ENCODE data around the gene CDC6. TPM values are rescaled to one million over a fixed set of nuclear protein-coding genes. Genes with fewer than 3 reads are reported as not detected.

The CDC6 gene, protein sequence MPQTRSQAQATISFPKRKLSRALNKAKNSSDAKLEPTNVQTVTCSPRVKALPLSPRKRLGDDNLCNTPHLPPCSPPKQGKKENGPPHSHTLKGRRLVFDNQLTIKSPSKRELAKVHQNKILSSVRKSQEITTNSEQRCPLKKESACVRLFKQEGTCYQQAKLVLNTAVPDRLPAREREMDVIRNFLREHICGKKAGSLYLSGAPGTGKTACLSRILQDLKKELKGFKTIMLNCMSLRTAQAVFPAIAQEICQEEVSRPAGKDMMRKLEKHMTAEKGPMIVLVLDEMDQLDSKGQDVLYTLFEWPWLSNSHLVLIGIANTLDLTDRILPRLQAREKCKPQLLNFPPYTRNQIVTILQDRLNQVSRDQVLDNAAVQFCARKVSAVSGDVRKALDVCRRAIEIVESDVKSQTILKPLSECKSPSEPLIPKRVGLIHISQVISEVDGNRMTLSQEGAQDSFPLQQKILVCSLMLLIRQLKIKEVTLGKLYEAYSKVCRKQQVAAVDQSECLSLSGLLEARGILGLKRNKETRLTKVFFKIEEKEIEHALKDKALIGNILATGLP
- polyA plus RNA-seq (ENCODE audit: insufficient read length), result 32.9 TPM
- long read RNA-seq, donor 1, full-length matches to known transcripts, result 7 of 7 reads
- long read RNA-seq, donor 1, partial matches to known transcripts, result 0 of 7 reads
- long read RNA-seq, donor 1, other reads (novel, unspliced or antisense), result 0 of 7 reads
- long read RNA-seq, donor 2, full-length matches to known transcripts, result 5 of 5 reads
- long read RNA-seq, donor 2, partial matches to known transcripts, result 0 of 5 reads
- long read RNA-seq, donor 2, other reads (novel, unspliced or antisense), result 0 of 5 reads
- long read RNA-seq, donor 3, full-length matches to known transcripts, result 1 of 1 reads
- long read RNA-seq, donor 3, partial matches to known transcripts, result 0 of 1 reads
- long read RNA-seq, donor 3, other reads (novel, unspliced or antisense), result 0 of 1 reads
- long read RNA-seq, donor 4, result 0 reads
- long read RNA-seq, donor 5, full-length matches to known transcripts, result 9 of 9 reads
- long read RNA-seq, donor 5, partial matches to known transcripts, result 0 of 9 reads
- long read RNA-seq, donor 5, other reads (novel, unspliced or antisense), result 0 of 9 reads
- long read RNA-seq, donor 6, full-length matches to known transcripts, result 9 of 9 reads
- long read RNA-seq, donor 6, partial matches to known transcripts, result 0 of 9 reads
- long read RNA-seq, donor 6, other reads (novel, unspliced or antisense), result 0 of 9 reads
- long read RNA-seq, donor 7, full-length matches to known transcripts, result 5 of 5 reads
- long read RNA-seq, donor 7, partial matches to known transcripts, result 0 of 5 reads
- long read RNA-seq, donor 7, other reads (novel, unspliced or antisense), result 0 of 5 reads
- long read RNA-seq, donor 8, full-length matches to known transcripts, result 1 of 1 reads
- long read RNA-seq, donor 8, partial matches to known transcripts, result 0 of 1 reads
- long read RNA-seq, donor 8, other reads (novel, unspliced or antisense), result 0 of 1 reads

DNA sequence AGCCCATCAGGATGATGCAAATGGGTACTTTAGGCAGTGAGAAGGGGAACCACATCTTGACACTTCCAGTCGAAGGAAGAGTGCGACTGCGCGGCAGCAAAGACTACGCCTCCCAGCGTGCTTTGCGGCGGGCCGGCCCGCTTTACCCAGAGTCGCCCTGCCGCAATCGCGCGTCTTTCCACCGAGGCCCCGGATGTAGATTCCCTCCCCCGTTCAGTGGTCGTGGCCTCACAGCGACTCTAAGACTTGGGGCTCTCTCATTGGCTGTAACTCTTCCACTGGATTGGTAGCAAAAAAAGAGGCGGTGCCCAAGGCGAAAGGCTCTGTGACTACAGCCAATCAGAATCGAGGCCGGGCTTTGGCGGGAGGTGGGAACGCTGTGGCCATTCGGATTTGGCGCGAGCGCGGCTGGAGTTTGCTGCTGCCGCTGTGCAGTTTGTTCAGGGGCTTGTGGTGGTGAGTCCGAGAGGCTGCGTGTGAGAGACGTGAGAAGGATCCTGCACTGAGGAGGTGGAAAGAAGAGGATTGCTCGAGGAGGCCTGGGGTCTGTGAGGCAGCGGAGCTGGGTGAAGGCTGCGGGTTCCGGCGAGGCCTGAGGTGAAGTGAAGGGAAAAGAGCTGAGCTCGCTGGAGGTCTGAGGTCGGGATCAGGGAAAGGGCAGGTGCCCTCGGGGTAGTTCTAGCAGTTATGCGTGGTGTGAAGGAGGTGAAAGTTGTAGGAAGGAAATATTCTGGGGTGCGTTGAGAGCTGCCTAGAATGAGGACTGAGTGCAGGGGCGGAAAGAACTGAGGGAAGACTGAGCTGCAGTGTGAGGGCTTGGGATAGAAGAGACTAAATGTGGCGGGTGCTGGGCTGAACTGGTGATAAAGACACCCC is at the start of gene CDC6:
CDC6 (plus strand) TSS at position 386 of the 876 bp plus-strand sequence. CDS start 1,542 bp downstream, outside the sequence.
- peak; percentile 99 for DNase-seq

DNA sequence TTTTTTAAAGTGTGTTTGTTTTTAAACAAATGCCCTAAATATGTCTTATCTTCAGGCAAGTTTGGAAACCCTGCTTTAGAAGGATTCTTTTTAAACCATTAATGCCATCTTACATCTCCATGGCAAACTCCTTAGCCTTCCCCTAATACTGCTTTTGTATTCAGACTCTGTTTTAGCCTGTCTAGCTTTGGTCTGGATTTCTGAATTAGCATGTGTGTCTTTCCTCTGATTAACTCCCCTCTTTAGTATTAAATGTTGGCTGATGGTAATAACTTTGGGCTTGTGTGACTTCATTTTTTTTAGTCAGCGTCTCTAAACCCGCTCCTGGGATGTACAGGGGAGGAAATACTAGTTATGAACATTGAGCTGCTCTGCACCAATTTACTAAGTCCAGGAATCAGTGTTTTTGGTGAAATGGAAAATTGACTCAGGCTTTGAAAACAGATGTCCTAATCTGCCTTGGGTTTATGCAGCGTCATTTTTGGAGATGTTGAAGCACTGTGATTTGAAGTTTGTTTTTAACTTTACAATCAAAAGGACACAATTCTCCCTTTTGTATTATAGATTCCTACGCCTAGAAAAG is 46.3 kb upstream of the CDC6 start:
- no peak for DNase-seq

DNA sequence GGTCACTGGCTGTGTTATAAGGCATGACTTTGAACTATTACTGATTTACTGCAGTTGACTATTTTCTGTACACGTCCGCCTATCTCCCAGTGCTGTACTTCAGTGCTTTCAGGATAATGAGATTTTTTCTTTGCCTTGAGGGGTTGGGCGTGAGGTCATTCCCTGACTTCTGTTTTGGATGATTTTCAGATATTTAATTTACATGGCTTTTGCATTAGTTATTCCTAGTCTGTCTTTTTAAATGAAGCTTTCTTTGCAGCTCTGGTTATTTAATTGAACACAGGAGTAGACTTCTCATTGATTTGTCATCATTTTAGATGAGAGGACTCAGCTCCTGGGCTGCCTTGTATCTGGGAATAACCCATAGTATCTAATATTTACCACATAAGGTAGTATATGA is 44.9 kb upstream of the CDC6 start:
- DNase-seq, result no peak

DNA sequence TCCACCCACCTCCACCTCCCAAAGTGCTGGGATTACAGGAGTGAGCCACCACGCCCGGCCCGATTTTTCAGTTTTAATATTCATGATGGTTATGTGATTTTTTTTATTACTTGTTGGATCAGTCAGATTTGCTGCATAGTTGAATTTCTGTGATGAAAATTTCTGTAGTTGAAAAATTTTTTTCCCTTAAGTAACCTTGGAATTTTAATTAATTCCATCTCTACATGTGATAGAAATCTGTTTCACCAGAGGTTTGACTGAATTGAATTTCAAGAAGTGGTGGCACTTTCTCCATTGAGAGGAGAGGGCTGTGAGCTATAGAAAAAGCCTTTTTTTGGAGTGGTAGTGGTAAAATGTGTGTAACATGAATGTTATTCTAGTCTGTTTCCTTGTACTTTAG is 43.9 kb upstream of the CDC6 start:
- DNase-seq, result no peak

DNA sequence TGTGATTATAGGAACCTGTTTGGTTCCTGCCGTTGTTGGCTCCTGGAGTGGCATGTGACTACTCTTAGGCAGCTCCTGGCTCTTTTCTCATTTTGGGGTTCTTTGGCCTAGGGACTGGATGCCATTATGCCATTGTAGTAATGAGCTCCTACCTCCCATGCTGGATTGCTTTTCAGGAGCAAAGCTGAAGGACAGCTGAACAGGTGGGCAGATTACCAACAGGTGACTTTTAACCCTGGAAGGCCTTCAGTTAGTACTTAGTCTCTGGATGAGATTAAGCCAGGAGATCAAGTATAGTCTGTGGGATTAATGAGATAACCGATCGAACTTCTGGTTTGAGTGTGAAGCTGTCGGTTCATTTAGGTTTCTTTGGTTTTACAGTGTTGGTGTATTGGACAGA is 43.4 kb upstream of the CDC6 start:
- DNase-seq, result no peak

DNA sequence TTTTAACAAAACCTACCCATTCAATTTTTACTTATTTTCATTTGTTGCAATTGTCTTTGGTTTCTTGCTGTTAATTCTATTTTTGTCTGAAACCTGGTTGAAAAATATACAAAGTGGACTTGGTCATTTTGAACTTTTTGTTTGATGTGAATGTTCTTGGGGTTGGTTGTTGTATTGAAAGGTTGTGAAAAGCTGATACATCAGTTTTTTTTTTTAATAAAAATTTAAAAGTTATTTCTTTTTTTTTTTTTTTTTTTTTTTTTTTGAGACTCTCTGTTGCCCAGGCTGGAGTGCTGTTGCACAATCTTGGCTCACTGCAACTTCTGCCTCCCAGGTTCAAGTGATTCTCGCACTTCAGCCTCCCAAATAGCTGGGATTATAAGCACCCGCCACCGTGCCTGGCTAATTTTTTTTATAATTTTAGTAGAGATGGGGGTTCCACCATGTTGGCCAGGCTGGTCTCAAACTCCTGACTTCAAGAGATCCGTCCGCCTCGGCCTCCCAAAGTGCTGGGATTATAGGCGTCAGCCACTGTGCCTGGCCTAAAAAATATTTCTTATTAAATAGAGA is 39.7 kb upstream of the CDC6 start:
- DNase-seq, result no peak

DNA sequence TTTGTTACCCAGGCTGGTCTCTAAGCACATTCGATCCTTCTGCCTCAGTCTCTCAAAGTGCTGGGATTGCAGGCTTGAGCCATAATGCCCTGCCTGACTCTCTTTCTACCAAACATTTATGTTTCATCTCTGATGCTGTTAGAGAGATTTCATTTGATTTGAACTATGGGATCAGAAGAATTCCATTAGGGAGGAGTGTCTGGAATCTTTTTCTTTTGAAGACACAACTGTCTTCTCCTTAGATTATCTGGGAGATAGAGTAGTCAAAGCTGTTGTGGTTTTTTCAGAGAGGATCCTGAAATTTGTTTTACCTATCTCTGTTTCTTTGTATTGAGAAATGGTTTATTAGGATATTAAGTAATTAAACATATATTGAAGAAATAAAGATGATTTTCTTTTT is 39.2 kb upstream of the CDC6 start:
- no peak for DNase-seq

DNA sequence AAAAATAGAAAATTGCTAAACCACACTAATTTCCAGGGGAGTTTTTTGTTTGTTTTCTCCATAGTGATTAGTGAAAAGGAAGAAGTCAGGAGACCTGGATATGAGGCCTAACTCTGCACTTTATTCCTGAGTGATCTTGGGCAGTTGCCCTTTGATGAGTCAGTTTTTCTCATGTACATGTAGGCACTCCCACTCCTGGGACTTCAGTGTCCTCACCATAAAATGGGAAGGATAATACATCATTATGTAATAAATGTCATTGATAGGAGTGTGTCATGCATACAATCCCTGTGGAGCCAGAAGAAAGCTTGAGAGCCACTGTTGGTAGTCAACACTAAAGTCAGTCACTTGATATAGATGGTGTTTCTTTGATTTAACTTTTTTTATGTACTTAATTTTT is 36.1 kb upstream of the CDC6 start:
- DNase-seq, result no peak

DNA sequence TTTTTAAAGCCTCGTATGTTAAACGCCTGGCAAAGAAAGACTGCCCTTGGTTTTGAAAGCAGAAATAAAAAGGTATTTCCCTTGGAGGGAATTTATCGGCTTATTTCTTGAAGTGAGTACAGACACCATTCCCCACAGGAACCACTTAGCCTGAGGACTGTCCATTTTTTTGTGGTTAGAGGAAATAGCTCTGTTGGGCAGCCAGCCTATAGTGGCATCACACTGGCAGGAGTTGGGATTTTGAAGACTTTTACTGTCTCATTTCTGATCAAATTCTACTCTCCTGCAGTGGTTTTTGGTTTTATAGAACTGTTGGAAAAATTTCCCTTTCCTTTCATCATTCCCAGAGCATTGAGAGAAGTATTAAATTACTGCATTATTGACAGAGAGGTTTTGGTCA is 34.1 kb upstream of the CDC6 start:
- DNase-seq, result no peak

DNA sequence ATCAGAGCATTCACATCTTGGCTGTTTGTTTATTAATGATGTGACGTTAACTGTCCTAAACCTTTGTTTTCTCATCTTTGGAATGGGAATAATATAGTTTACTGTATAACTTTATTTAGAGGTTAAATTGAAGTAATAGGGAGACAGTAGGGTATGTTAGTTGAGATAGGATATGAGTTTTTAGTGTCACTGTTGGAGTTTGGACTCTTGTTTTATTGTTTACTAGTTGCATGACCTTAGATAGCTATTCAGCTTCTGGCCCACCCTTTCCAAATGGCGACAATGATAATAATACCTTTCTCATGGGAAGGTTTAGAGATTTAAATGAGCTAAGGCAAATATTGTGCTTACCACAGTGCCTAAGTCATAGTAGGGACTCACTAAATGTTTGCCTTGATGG is 28.2 kb upstream of the CDC6 start:
- DNase-seq, result no peak

DNA sequence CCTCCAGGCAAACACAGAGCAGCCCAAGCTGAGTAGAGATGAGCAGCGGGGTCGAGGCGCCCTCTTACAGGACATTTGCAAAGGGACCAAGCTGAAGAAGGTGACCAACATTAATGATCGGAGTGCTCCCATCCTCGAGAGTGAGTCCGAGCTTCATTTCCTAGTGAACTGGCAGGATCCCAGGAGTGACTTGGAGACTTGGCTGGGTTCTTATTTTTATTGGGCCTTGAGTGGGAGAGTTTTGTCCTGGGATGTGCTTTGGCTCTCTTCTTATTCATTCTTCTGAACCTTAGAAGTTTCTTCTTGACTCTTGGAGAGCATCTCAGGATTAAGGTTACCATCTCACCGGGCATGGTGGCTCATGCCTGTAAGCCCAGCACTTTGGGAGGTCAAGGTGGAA is 27.2 kb upstream of the CDC6 start:
- DNase-seq, result no peak

DNA sequence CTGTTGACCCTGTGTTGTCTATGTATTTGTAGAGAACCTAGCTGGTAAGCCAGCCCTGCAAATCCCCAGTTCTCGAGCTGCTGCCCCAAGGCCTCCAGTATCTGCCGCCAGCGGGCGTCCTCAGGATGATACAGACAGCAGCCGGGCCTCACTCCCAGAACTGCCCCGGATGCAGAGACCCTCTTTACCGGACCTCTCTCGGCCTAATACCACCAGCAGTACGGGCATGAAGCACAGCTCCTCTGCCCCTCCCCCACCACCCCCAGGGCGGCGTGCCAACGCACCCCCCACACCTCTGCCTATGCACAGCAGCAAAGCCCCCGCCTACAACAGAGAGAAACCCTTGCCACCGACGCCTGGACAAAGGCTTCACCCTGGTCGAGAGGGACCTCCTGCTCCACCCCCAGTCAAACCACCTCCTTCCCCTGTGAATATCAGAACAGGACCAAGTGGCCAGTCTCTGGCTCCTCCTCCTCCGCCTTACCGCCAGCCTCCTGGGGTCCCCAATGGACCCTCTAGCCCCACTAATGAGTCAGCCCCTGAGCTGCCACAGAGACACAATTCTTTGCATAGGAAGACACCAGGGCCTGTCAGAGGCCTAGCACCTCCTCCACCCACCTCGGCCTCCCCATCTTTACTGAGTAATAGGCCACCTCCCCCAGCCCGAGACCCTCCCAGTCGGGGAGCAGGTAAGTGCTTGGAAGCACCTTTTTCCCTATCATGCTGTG is 23.1 kb upstream of the CDC6 start:
- no peak for DNase-seq

DNA sequence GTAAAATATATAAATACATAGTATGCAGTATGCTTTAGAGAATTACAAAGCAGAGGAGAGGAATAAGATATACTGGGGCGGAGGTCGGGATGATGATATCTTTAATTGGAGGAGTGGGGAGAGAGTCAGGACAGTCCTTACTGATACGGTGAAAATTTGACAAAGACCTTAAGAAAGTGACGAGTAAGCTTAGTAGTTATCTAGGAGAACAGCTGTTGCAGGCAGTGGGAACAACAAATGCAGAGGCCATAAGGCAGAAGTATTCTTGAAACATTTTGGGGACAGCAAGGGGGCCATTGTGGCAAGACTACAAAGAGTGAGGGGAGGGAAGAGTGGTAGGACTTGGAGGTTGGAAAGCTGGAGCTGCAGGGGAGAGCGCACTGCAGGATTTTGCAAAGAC is 22.3 kb upstream of the CDC6 start:
- no peak for DNase-seq

DNA sequence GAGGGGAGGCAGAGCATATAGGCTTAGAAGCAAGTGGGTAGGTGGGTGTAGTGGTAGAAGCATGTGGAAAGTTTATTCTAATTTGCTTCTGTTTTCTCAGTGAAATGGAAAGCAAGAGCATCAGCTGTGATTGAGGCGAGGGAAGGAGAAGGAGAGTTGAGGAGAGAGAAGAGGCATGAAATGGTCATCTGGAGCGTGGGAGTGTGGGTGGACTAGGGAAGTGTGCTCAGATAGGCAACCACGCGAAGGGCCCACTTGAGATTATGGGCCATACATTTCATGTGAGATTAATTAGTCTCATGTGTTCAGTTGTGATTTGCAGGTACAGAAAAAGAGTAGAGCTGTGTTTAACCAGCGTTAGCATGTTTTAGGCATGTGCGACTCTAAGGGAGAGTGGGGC is 20.8 kb upstream of the CDC6 start:
- DNase-seq, result no peak

DNA sequence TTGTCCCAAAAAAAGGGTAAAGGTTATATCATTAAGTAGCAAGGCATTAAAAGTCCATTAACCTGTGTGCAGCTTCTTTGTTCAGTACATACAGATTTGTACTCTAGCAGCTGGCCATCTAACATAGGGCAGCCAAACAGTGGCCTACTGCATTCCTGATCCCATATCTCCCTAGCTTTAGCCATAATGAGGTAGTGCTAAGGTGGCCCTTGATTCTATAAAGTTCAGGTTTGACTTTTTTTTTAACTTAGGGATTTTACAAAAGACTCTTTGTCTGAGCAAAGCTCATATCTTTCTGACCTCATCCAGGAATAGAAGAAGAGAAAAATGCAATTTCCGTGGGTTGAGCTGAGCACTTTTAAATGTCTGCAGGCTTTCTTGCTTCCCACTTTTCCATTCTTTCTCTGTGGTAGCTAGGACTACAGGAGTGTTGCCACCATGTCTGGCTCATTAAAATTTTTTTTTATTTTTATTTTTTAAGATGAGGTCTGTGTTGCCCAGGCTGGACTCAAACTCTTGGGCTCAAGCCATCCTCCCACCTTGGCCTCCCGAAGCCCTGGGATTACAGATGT is 19.5 kb upstream of the CDC6 start:
- DNase-seq, result no peak

DNA sequence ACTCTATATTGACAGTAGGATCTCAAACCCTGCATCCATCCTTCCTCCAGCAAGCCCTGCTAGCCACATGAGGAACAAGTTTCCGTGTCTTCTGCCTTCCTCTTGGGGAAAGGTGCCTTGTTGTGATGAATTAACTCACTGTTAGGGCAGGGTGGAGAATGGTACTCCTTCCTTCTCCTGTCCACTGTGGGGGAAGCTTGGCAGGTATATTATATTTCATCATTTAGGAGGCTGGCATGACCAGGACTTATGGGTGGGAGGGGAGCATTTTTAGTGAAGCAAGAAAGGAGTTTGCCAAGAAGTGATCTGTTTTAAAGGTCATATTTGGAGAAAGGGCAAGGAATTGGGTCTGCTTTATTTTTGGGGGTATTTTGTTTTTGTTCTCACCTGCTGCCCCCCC is 9.3 kb upstream of the CDC6 start:
- DNase-seq, result no peak

DNA sequence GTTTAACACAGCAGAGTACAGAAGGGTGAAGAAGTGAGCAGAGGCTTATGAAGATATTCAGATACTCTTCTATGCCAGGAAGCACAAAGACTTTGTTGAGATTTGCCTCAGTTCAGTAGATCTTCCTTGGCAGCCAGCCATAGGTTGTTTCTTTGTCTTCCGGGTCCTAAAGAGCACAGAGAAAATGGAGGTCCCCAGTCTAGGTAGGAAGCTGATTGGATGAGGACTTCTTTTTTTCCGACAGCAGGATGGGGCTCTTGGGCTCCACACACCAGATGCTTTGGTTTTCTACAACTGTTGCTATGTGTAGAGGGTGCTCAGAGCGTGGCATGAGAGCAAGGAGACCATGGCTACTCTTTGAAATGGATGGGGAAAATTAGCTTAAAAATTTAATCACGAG is 8.3 kb upstream of the CDC6 start:
- DNase-seq, result no peak

DNA sequence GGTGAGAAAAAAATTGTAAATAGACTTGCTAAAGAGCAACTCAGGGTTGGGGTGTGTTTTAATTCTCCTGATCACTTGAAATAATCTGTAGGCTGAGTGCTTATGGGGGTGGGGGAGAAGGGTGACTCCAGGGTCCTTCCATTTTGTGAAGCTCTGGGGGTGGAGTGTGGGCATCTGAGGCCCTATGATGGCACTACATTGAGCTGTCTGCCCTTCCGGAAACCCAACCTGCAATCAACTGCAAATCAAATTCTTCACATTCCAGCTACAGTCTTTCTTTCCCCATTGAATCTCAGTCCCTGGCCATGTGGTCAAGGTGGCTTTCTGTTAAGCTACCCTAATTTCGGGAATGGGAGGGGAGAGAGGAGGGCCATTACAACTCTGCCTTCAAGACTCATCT is 6.0 kb upstream of the CDC6 start:
- DNase-seq, result no peak

DNA sequence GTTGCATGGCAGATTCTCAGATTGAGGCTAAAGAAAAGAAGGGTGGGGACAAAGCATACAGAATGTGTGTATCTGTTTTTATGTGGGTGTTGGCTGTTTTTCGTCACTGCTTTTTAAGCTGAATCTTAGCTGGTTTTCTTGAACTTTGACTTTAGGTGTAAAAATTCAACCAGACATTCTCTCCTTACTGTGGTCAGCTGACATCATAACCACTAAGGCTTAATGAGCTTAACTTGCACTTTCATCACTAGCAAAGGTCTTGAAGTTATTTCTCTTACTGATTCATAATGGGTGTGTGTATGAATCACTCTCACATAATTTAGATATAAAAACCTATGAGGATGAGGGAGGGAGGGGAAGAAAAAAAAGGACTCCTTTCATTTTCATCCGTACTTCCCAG is 4.0 kb upstream of the CDC6 start:
- no peak for DNase-seq

All from left kidney (tissue), 8 donors.